SKM-1 (cell line): ENCODE results near the gene PPP2R3C.
A peak's percentile ranks its signal among the peaks of the same experiment; 100 is the strongest.
"Not testable (repeated sequence)": the region's sequence is repeated elsewhere in the genome, so short reads cannot be mapped to it uniquely, and the experiment has no call there.

Source experiments
- DNase-seq: peaks from one replicate; lab custom pipeline; 2025; ENCODE audit not compliant: unreplicated experiment; lab: John Stamatoyannopoulos, UW

Gene PPP2R3C

DNA sequence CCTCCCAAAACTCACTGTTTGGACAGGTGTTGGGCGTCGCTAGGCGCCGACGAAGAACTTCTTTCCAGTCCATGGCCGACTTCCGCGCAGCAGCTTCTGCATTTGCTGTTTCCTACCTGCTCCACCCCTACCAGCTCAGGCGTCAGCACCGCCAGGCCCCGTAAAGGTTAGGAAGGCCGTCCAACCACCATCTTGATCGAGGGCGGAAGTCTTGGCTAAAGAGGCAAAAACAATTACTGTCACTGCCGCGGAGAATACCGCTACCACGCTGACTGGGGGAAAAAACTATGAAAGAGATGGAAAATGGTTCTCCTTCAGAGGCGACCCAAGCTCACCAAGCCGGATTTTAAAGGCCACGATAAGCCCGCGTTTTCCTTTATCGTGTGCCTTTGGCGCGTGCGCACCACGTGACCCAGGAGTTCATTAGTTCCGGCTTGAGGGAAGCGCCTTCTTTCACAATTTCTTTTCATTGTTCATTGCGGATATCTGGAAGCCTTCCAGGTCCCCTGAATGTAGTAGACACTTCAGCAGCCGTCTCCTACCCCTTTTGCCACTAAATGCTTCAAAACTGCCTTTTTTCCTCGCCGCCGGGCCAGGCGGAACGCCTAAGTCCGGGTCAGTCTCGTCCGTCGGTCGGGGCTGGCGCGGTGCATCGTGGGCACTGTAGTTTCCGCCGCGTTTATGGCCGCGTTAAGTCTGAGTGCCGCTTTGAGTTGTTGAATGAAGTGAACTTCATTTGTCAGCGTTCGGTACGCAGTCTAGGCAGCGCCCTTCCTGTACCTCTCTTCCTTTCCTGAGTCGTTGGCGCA is at the start of gene PPP2R3C, which contains the start of gene PRORP:
PPP2R3C (minus strand) TSS at position 104 of the 809 bp plus-strand sequence; CDS start at position 73, 31 bp downstream.
PRORP (plus strand) TSS at position 666 of the 809 bp plus-strand sequence. CDS start 694 bp downstream, outside the sequence.
- DNase-seq, result peak; percentile 34

- DNase-seq, result no peak
Observed at GRCh38 chr14:35167496-35167895, 45.7 kb upstream of the PPP2R3C start.

DNA sequence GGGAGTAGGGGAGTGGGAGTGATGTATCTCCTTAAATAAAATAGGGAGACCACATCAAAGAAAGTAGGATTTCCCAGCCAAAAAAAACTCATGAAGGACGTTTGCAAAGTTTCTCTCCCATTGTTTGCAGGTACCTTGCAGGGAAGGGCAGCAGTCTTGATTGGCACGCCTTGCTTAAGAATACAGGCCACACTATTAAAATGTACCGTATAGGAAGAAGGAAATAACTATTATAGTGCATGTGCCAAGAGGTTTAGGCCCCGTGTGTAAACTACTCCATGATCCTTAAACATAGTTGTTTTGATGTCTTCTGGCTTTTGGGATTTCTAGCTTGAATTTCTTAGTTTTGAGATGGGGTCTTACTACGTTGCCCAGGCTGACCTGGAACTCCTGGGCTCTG is 43.1 kb upstream of the PPP2R3C start:
- no peak for DNase-seq

- DNase-seq, result no peak
Observed at GRCh38 chr14:35163384-35163783, 41.6 kb upstream of the PPP2R3C start.

- no peak for DNase-seq
Observed at GRCh38 chr14:35161231-35161630, 39.4 kb upstream of the PPP2R3C start.

DNA sequence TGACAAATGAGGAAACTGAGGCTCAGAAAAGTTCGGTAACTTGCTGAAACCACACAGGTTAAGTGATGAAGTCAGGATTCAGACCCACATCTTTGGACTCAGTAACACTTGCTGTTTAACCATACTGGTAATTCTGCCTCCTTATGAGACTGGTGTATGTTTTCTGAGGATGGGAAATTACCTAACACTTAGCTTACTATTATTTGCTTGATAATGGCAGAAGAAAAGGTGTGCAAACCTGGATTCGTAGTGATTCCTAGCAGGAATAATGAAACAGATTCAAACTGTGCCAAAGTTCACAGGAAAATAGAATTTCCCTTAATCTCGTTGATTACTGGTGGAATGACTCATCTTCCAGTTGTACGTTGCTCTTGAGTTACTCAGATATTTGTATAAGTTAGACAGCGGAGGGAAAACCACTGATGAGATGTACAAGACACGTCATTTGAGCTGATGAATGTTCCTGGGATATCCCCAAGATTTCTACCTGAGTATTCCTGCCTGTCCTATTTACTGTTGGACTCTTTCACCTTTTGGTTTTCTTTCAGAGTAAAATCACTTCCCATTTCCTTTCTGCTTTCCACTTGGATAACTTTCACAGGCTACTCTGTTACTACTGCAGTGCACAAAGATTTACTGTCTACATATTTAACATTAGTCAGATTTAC is 38.1 kb upstream of the PPP2R3C start:
- no peak for DNase-seq

- no peak for DNase-seq
Observed at GRCh38 chr14:35158951-35159653, 37.3 kb upstream of the PPP2R3C start.

DNA sequence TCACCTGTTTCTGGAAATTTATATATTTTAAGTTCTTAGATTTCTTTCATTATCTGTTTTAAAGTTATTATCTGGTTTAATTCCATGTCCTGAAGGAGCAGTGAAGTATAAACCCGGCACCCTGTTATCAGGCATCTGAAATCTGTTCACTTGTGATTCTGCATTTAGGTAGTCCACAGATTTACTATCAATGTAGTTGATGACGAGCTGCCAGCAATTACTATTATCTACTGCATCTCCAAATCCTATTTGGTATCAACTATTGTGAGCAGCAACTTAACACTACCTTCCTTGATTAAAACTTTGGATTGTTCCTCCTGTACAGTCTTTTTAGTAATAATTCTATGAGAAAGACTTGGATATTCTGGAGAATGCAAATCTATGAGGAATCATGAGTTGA is 36.7 kb upstream of the PPP2R3C start:
- DNase-seq, result no peak

GRCh38 chr14:35155962-35156361 is 34.2 kb upstream of the PPP2R3C start:
- DNase-seq, result no peak

DNA sequence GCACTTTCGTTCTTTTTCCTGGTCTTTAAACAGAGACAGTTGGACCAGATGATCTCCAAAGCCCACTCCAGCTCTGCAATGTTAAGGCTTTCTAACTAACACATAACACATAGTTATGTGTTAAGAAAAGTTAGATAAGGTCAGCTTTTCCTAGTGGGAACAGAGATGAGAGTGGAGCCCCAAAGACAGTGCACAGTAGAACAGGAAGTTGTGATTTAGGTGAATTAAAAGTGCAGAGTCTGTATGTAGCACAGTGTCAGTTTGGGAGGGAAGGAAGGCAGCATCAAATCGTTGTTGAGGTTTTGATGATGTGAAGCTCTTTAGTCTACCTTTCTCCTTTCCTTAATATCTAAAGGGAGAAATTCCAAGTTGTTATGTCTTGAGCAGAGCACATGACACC is 32.2 kb upstream of the PPP2R3C start:
- no peak for DNase-seq

DNA sequence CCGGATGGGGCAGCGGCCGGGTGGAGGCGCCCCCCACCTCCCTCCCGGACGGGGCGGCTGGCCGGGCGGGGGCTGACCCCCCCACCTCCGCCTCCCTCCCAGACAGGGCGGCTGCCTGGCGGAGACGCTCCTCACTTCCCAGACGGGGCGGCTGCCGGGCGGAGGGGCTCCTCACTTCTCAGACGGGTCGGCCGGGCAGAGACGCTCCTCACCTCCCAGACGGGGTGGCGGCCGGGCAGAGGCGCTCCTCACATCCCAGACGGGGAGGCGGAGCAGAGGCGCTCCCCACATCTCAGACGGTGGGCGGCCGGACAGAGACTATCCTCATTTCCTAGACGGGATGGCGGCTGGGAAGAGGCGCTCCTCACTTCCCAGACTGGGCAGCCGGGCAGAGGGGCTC is 30.7 kb upstream of the PPP2R3C start:
- not testable (repeated sequence) for DNase-seq

- DNase-seq, result no peak
Observed at GRCh38 chr14:35149239-35149638, 27.4 kb upstream of the PPP2R3C start.

DNA sequence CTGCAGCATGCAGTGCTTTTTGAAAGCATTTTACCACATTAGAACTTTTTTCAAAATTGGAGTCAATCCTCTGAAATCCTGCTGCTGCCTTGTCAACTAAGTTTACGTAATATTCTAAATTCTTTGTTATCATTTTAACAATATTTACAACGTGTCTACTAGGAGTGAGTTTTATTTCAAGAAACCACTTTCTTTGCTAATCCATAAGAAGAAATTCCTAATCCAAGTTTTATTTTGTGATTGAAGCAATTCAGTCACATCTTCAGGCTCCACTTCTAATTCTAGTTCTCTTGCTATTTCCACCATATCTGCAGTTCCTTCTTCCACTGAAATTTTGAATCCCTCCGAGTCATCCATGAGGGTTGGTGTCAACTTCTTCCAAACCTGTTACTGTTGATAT is 25.9 kb upstream of the PPP2R3C start:
- DNase-seq, result no peak

DNA sequence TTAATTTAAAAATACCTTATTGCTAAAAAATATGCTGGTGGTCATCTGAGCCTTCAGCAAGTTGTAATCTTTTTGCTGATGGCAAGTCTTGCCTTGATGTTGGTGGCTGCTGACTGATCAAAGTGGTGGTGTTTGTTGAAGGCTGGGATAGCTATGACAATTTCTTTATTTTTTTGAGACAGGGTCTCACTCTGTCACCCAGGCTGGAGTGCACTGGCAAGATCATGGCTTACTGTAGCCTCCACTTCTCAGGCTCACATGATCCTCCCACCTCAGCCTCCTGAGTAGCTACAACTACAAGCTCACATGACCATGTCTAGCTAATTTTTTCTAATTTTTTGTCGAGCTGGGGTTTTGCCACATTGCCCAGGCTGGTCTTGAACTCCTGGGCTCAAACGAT is 25.4 kb upstream of the PPP2R3C start:
- no peak for DNase-seq

DNA sequence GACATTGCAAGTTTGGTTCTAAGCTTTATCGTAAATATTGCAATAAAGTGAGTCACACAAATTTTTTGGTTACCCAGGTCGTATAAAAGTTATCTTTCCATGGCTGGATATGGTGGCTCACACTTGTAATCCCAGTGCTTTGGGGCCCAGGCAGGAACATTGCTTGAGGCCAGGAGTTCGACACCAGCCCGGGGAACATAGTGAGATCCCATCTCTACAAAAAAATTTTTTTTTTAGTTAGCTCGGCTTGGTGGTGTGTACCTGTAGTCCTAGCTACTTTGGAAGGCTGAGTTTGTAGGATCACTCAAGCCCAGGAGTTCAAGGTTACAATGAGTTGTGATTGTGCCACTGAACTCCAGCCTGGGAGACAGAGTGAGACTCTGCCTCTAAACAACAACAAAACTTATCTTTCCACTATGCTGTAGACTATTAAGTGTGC is 24.9 kb upstream of the PPP2R3C start:
- DNase-seq, result no peak

DNA sequence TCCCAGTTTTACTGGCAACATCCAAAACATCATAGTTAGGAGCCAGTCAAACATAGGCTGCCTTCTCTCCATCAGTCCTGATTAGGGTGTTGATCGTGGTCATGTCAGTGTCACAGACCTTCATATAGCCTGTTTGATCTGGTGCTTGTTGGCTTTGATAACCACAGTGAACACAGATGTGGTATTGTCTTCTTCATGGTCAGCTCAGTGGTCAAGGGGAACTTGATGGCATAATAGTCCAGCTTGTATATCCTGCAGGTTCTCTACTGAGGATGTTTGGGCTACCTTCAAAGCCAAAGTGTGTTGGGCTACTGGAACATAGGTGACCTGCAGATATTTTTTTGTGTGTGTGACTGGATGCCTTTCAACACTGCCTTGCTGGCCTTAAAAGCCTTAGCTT is 22.2 kb upstream of the PPP2R3C start:
- DNase-seq, result no peak

DNA sequence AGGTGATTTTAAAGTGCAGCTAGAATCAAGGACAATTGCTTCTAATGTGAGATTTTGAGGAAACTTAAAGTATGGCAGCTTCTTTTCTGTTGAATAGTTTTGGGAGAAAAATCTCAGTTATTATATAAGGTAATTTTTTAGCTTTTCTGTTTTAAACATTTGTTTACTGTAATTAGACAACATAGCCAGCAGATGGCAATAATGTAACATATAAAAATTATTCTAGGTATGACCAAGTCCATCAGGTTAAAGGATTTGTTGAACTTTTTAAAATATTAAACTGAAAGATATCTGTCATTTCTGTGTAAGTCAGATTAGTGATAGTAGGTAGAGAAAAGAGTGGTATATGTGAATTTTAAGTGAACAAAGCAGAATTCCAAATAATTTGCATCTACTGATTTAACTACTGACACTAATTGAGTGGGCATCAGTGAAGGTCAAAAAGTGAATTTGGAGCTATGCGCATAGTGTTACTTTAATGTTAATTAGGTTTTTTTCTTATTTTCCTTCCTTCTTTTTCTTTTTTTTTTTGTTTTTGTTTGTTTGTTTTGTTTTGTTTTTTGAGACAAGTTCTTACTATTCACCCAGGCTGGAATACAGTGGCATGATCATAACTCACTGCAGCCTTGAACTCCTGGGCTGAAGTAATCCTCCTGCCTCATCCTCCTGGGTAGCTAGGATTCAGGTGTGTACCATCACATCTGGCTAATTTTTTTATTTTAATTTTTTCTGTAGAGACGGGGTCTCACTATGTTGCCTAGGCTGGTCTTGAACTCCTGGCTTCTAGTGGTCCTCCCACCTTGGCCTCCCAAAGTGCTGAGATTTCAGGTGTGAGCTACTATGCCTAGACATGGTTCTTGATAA is 19.2 kb upstream of the PPP2R3C start:
- no peak for DNase-seq

- no peak for DNase-seq
Observed at GRCh38 chr14:35138585-35138984, 16.8 kb upstream of the PPP2R3C start.

- DNase-seq, result no peak
Observed at GRCh38 chr14:35134329-35135123, 12.7 kb upstream of the PPP2R3C start.
